Skeletal muscle satellite cell (primary cell): Measurements from ENCODE around the gene GGT1. TPM values are rescaled to one million over a fixed set of nuclear protein-coding genes. Genes with fewer than 3 reads are reported as not detected.
A peak's percentile ranks its signal among the peaks of the same experiment; 100 is the strongest.
"Not testable (repeated sequence)": the region's sequence is repeated elsewhere in the genome, so short reads cannot be mapped to it uniquely, and the experiment has no call there.

Source experiments
- H3K27me3 ChIP-seq: 2 replicates; pipeline ENCODE4 v1.7.0; 2013; ENCODE audit warnings: low read length; ENCODE audit not compliant: control insufficient read depth, insufficient read depth
- H3K36me3 ChIP-seq: 2 replicates; pipeline ENCODE4 v1.7.0; 2013; ENCODE audit warnings: mild to moderate bottlenecking, control low read depth, low read length; ENCODE audit not compliant: insufficient read depth
- H3K4me1 ChIP-seq: 2 replicates; pipeline ENCODE4 v1.7.0; 2013; ENCODE audit warnings: low read length; ENCODE audit not compliant: control insufficient read depth, insufficient read depth
- H3K4me2 ChIP-seq: 2 replicates; pipeline ENCODE4 v1.7.0; 2013; ENCODE audit warnings: mild to moderate bottlenecking, low read length
- H3K4me3 ChIP-seq: 2 replicates; pipeline ENCODE4 v1.7.0; 2013; ENCODE audit warnings: low read length
- H3K9ac ChIP-seq: 2 replicates; pipeline ENCODE4 v1.7.0; 2013; ENCODE audit warnings: mild to moderate bottlenecking, low read depth, low read length, moderate library complexity
- H3K9me3 ChIP-seq: replicated peaks from 2 replicates; pipeline ENCODE4 v1.7.0; 2013; ENCODE audit warnings: mild to moderate bottlenecking, control low read depth, low read length
- total RNA-seq: library from RNA; depleted of rRNA; stranded (reverse); fragments of >200 nt; gene quantifications from 2 replicates; pipeline ENCODE4 v1.2.3, GENCODE V29; 2012; rRNA removed

The GGT1 gene
- total RNA-seq: 1.1 and 3.5 TPM in 2 replicates

DNA sequence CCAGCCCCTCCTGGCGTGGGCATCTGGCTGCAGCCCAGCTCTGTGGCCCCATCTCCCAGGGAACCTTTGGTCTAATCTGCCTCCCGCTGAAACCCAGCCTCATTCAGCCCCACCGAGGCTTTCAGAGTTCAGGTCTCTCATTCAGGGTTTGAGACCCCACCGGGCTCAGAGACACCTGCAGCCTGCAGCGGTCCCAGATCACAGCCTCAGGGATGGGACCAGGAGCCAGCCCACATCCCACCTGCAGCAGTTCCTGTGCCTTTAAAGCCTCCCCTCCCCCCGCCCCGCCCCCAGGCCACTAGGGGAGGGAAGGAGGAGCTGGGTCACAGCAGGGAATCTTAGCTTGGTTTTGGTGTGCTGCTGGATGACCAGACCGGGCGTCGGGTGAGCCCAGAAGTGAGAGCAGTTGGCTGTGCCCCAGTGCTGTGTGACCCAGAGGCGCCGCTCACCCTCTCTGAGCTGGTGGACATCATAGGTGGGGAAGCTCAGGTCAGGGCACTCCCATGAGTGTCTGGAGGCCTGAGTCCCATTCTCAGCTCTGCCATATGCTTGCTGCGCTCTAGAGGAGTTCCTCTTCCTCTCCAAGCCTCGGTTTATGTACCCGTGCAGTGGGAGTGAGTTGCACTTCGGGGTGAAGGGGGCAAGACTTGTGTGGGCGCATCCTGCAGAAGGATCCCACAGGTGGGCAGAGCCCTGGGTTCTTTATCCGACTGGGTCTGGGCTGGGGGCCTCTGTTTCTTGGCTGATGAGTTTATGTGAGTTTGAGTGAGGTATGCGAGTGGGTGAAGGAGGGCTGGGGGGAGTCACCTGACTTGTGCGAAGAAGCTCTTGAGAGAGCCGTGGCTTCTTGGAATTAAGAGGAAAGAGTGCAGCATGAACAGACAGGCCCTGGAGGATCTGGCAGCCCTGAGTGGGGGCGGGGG is at the start of gene GGT1:
TSS of gene GGT1 (plus strand) at position 347 of the 923 bp plus-strand sequence. CDS start 7,889 bp downstream, outside the sequence.
- not testable (repeated sequence) for H3K4me2 ChIP-seq, H3K9me3 ChIP-seq, H3K36me3 ChIP-seq, H3K27me3 ChIP-seq, H3K4me1 ChIP-seq, H3K4me3 ChIP-seq, H3K9ac ChIP-seq

DNA sequence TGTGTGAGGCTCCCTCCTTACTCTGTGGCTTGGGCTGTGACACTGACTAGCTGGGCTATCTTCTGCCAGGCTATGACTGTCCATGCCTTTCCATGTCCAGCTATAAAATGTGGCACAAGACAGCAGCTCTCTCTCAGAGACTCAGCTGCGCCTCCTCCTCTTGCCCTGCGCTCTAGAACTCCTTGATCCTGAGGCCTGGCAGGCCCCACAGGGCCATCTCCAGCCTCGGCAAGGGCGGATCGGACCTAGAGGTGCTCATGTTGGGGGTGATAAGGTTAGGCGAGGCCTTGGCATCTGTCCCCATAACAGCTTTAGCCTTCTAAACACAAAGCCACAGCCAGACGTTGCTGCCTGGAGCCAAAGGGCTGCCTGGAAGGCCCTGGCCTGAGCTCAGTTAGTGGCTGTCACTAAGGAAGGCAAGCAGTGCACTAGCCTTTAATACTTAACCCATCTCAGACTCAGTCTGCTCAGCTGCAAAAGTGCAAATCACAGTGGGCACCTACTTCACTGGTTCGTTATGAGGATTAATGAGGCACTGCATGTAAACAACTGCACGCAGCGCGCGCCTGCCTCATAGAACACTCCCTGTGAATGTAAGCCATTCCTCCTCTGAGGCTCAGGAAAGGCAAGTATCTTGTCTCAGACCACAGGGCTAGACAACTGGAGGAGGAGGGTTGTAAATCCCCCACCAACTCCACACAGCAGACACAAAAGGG is 49.2 kb upstream of the GGT1 start:
- H3K27me3 ChIP-seq: no peaks in the 10 kb centered on the region
- peaks cover 33% of the 10 kb centered on the region for H3K4me1 ChIP-seq
- peaks cover 14% of the 10 kb centered on the region for H3K36me3 ChIP-seq
- H3K4me2 ChIP-seq: peak overlapping the region; percentile 99
- peak overlapping the region; percentile 98 for H3K9ac ChIP-seq
- H3K4me3 ChIP-seq: peak overlapping the region; percentile 98
- H3K9me3 ChIP-seq: no peaks in the 10 kb centered on the region

DNA sequence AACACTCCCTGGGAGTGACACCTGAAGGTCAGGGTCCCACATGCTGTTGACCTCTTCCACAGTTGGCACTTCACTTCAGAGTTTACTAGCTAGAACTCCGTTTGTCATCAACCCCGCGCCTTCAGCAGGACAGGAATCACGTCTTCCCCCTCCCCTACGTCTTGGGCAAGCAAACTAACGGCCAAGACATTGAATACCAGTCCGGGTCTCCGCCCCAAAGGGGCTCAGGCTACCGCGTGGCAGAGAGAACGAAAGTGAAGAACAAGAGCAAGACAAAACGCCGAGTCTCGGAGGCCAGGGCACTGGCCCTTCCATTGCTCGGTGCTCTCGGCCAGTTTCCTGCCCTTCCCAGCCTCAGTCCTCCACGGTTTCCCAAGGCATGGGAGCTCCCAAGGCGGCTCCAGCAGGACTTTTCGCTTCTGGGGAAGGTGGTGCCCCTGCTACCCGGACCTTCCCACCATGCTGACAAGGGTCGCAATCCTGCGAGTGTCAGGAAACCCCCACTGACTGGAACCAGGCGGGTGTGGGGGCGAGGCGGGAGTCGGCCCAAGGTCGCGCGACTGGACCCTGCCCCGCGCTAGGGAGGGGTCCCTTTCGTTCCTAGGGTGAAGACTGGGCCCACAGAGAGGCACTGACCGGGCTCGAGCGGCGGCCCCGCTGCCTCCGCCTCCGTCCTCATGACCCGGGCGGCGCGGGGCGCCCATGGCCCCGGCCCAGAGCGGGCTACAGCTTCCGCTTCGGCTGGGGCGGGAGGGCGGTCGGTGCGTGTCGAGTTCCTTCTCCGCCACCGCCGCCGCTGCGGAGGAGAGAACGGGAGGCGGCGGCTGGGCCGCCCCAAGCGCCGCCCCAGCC is 48.5 kb upstream of the GGT1 start, which contains the start of gene GUCD1:
TSS of gene GUCD1 (minus strand) at position 826 of the 852 bp plus-strand sequence. CDS start at position 679, 147 bp downstream.
- H3K9me3 ChIP-seq: no peaks in the 10 kb centered on the region
- H3K4me1 ChIP-seq: peaks cover 33% of the 10 kb centered on the region
- peak within 1 kb of the TSS; percentile 99 for H3K4me2 ChIP-seq
- H3K36me3 ChIP-seq: peaks cover 22% of the 10 kb centered on the region
- no peaks in the 10 kb centered on the region for H3K27me3 ChIP-seq
- peak within 1 kb of the TSS; percentile 98 for H3K4me3 ChIP-seq
- H3K9ac ChIP-seq: peak within 1 kb of the TSS; percentile 98

DNA sequence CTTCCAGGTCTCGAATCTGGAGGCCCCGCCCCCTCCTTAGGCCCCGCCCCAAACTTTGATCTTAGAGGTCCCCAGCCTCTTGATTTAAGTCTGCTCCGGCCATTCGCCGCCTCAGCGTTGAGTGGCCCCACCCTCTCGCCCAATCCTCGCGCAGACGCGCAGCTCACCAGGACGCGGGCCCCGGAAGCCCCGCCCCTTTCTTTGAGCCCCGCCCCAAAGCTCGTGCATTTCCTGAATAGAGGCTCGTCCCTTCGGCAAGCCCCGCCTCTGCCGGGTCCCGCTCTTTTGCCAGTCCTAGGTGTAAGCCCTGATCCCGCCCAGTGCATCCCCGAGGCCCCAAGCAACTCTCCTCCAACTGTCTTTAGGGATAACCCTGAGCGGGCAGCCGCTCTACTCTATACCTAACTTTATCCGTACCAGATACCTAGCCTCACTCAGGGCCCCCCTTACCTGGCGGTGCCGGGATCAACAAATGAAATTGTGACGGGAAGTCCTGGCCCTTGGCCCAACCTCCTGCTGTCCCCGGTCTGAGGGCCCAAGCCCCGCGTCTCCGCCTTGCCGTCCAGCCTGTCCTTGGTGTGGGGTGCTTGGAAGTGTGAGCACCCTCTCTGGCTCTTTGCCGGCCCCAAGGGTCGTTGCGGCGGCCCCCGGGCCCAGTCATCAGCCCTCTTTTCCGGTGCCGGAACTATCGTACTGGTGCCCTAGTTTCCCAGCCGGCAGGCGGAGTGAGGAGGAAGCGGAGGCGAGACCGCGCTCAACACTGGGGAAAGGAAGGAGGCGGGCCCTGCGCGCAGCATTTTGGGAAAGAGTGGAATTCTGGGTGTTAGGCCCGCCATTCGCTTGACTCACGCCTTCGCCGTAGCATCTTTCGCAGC is 47.6 kb upstream of the GGT1 start, which contains the start of gene SNRPD3:
TSS of gene SNRPD3 (plus strand) at position 835 of the 875 bp plus-strand sequence. CDS start 1,676 bp downstream, outside the sequence.
- Histone ChIP-seq H3K4me3 (peak within 1 kb of the TSS; percentile 98), H3K4me2 (peak within 1 kb of the TSS; percentile 99), H3K36me3 (peaks cover 25% of the 10 kb centered on the region), H3K9ac (peak within 1 kb of the TSS; percentile 98), H3K4me1 (peaks cover 29% of the 10 kb centered on the region), H3K9me3 (no peaks in the 10 kb centered on the region), H3K27me3 (no peaks in the 10 kb centered on the region)

DNA sequence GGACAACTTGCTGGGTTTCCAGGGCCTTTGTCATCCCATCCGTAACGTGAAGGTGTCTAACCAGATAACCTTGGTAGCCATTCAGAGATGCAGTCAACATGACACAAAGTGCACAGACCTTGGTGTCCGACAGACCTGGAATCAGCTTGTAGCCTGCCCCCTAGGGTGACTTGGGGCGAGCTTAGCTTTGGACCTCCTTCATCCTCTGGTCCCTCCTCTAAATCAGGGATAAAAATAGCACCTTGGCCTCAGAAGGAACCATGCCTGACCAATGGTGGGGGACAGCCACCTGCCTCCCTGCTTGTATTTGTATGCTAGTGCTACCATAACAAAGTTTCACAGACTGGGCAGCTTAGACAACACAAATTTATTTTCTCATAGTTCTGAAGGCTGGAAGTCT is 43.5 kb upstream of the GGT1 start:
- Histone ChIP-seq H3K4me1 (peaks cover 16% of the 10 kb centered on the region), H3K9me3 (no peaks in the 10 kb centered on the region), H3K9ac (no peak overlapping the region), H3K4me3 (no peak overlapping the region), H3K36me3 (peaks cover 32% of the 10 kb centered on the region), H3K4me2 (no peak overlapping the region), H3K27me3 (no peaks in the 10 kb centered on the region)

DNA sequence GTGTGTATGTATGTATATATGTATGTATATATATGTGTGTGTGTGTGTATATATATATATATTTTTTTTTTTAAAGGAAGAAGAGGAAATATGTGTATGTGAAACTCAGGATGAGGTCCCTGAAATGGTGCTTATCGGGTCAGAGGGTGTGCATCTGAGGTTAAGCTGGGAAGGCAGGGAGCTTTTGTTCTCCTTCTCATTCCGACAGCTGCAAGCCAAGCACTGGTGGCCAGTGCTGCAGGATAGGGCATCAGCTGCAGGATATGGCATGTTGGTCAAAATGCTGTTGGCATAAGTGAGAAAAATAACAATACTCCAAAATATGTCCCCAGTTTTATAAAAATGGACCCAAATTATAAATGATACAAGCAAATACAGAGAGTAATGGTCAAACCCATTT is 39.7 kb upstream of the GGT1 start:
- H3K9me3 ChIP-seq: no peaks in the 10 kb centered on the region
- peaks cover 4% of the 10 kb centered on the region for H3K4me1 ChIP-seq
- no peak overlapping the region for H3K4me3 ChIP-seq
- peaks cover 31% of the 10 kb centered on the region for H3K36me3 ChIP-seq
- no peaks in the 10 kb centered on the region for H3K27me3 ChIP-seq
- H3K9ac ChIP-seq: no peak overlapping the region
- H3K4me2 ChIP-seq: no peak overlapping the region

DNA sequence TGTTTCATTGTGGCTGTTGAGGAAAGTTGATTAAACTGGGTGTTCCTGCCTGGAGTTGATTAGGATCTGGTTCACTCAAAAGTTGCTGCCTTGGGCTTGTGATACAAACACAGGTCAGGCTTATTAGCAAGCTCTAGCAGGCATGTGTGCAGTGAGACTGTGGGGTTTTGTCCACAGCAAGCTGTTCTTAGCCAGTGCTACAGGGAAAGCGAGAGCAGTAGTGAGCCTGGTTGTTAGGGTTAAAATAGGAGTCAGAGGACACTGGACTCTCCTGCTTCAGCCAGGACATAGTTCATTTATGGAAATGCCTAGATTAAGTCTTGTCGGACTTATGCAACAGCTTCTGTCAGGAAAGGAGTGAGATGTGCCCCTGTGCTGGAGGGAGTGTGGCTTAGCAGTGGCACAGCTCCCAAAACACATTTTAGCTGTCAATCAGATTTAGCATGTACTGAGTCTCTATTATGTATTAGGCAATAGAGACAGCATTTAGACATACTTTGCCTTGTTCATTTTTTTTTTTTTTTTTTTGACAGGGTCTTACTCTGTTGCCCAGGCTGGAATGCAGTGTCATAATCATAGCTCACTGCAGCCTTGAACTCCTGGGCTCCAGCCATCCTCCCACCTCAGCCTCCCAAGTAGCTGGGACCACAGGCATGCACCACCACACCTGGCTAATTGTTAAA is 38.5 kb upstream of the GGT1 start:
- H3K9me3 ChIP-seq: no peaks in the 10 kb centered on the region
- no peaks in the 10 kb centered on the region for H3K27me3 ChIP-seq
- peaks cover 25% of the 10 kb centered on the region for H3K36me3 ChIP-seq
- H3K4me2 ChIP-seq: no peak overlapping the region
- H3K4me3 ChIP-seq: no peak overlapping the region
- peak overlapping the region; percentile 18 for H3K9ac ChIP-seq
- H3K4me1 ChIP-seq: peaks cover 4% of the 10 kb centered on the region

DNA sequence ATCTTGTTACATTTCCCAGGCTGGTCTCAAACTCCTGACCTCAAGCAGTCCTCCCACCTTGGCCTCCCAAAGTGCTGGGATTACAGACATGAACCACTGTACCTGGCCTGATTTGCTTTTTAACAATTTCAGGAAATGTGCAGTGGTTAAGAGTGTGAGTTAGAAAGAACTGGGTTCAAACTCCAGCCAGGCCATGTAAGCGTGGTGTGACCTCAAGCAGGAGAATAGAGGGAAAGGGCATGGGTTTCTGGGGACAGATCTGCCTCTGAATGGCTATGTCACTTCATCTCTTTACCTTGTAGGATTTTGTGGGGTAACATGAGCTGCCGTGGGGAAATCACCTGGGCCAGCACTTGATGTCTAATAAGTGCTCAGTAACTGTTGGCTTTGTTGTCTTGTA is 37.9 kb upstream of the GGT1 start:
- peaks cover 27% of the 10 kb centered on the region for H3K36me3 ChIP-seq
- no peak overlapping the region for H3K9ac ChIP-seq
- no peak overlapping the region for H3K4me3 ChIP-seq
- no peaks in the 10 kb centered on the region for H3K27me3 ChIP-seq
- peaks cover 4% of the 10 kb centered on the region for H3K4me1 ChIP-seq
- H3K9me3 ChIP-seq: no peaks in the 10 kb centered on the region
- no peak overlapping the region for H3K4me2 ChIP-seq

DNA sequence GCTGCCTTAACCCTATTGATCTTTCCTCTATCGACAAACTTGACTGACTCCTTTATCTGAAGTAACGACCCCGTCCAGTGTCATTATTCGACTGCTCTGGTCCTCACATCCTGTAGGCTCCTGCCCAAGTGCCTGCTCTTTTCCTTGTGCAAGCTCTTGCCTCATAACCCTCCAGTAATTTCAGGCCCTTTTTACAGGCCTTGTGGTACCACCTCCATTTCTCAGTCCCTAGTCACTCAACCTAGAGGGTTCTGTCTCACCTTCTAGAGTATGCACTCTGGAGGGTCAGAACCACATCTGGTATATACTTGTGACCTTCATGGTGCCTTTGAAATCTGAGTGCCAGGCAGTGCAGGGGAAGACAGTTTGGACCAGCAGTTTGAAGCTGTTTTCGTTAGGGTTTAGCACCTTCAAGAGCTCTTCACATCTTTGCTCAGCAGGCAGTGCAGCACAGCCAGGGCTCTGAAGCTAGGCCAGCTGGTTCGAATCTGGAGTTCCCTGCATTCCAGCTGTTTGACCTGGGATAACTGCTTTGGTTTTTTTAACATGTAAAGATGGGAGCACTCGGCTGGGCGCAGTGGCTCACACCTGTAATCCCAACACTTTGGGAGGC is 36.0 kb upstream of the GGT1 start:
- no peak overlapping the region for H3K4me3 ChIP-seq
- H3K4me2 ChIP-seq: no peak overlapping the region
- peaks cover 31% of the 10 kb centered on the region for H3K36me3 ChIP-seq
- H3K4me1 ChIP-seq: peaks cover 4% of the 10 kb centered on the region
- H3K27me3 ChIP-seq: no peaks in the 10 kb centered on the region
- H3K9me3 ChIP-seq: no peaks in the 10 kb centered on the region
- no peak overlapping the region for H3K9ac ChIP-seq
